ENCODE results near the gene LCMT1. TPM values are rescaled to one million over a fixed set of nuclear protein-coding genes. Genes with fewer than 3 reads are reported as not detected.
"Not testable (repeated sequence)": the region's sequence is repeated elsewhere in the genome, so short reads cannot be mapped to it uniquely, and the experiment has no call there.

The LCMT1 gene
- total RNA-seq, 1 donor from 2014 or later, result 24.8 TPM

DNA sequence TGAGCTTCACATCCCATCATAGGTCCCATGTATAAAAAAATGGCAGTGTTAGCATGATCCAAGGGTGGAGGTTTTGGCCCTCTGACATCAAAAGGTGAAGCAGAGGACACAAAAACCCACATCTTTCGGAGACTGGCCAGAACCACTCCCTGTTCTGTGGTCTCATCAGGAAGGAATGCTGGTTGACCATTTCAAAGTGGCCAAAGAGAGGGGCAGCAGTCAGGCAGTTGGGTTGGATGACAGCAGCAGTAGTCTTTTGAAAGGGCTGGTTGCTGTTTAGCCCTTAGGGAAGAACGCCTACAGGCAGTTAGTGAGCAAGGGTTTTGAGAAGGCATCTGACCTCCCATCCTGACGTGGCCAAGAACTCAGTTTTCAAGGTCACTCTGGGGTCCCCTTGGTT lies 40.5 kb downstream of the LCMT1 start:
- DNase-seq, result no peak

DNA sequence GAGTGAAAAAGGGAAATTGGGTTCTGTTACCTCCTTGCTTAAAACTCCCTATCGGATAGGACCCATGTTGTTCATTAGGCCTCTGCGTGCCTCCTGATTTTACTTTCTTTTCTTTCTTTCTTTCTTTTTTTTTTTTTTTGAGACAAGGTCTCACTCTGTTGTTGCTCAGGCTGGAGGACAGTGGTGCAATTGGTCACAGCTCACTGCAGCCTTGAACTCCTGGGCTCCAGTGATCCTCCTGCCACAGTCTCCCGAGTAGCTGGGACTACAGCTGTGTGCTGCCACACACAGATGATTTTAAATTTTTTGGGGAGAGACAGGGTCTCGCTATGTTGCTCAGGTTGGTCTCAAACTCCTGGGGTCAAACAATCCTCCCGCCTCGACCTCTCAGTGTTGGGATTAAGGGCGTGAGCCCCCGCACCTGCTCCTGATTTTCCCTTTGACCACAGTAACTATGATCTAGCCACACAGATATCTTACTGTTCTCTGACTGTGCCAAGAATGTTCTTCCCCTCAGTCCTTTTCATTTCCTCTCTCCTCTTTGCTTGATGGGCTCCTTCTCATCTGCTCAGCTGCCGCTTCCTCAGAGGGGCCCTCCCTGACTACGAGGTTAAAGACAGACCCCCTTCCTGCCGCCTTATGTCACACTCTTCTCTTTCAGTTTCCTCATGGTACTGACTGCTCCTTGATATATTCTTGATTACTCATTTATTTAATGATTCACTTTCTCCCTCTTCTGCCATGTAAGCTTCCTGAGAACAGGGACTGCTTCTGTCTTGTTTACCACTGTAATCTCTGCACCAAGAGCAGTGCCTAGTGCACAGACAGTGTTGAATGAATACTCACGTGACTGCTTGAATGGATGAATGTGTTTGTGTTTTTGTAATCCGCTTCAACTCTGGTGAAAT lies 44.3 kb downstream of the LCMT1 start:
- peak; percentile 42 for DNase-seq

DNA sequence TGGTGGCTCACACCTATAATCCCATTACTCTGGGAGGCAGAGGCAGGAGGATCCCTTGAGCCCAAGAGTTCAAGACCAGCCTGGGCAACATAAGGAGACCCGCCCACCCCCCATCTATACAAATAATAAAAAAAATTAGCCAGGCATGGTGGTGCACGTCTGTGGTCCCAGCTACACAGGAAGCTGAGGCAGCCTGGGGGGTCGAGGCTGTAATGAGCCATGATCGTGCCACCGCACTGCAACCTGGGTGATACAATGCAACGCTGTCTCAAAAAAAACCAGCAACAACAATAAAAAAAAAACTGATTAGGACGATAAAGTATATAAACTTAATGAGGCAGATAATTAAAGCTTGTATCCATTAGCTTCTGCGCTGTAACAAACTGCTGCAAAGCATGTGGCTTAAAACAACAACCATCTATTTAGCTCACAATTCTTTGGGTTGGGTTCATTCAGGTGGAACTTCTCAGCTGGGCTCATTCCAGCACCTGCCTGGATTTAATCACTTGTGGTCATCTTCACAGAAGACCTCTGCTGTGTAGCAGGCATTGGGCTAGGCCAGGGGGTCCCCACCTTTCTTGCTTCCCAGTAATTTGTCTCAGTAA lies 45.8 kb downstream of the LCMT1 start:
- no peak for DNase-seq

DNA sequence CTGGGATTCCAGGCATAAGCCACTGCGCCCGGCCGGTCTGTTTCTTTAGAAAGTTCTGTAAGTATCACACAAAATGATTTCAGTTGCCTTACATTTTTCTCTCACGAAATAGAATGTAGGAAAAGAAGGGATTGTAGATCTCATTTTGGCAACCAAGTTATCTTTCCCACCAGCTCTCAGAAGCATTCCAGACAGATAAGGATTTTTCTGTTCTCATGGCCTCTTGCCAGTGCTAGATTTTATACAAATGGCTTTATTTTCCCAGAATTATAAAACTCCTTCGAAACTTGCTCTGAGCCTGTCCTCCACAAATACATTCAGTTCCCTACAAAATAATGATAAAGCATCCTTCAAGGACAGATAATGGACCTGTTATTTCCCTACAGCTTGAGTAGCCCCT lies 46.9 kb downstream of the LCMT1 start:
- no peak for DNase-seq

DNA sequence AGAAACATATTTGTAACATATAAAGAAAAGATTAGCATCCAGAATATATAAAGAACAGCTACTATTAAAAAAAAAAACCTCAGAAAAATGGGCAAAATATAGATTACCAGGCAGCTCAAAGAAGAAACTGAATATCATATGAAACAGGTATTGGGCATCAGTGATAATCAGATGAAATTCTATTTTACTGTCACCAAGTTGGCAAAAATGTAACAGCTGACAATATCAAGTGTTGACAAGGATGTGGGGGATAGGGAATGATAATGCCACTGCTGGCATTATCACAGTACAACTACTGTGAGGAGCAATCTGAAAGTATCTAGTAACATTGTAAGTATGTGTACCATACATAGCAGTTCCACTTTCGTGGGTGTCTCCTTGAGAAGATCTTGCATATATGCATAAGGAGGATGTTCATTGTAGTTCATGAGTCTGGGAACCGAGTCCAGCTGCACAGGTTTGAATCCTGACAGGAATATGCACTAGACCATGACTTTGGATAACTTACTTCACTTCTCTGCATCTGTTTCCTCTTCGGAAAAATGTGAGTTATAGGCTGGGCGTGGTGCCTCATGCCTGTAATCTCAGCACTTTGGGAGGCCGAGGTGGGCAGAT lies 50.3 kb downstream of the LCMT1 start:
- no peak for DNase-seq

DNA sequence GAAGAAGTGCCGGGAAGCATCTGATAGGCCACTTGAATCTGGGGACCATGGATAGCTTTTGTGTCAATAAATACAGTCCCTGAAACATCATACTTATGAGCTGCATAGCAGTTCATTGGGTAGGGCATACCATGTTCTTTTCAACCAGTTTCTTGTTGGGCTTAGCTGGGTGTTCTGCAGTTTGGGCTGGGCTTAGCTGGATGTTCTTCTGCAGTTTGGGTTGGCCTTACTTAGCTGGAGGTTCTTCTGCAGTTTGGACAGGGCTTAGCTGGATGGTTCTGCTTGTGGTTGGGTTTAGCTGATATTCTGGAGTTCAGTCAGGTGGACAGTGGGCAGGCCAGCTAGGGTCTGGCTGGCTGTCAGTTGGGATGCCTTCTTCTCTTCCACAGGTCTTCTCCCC lies 52.1 kb downstream of the LCMT1 start:
- no peak for DNase-seq

DNA sequence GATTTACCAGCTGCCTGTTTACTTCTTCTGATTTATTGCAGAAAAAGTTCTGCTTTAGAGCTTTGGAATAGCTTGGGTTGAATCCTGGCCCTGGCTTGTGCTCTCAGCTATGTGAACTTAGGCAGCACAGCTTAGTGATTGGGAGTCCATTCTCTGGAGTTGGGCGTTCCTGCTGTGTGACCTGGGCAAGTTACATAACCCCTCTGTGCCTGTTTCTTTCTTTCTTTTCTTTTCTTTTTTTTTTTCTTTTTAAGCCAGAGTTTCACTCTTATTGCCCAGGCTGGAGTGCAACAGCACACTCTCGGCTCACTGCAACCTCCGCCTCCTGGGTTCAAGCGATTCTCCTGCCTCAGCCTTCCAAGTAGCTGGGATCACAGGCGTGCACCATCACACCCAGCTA lies 53.7 kb downstream of the LCMT1 start:
- DNase-seq, result no peak

DNA sequence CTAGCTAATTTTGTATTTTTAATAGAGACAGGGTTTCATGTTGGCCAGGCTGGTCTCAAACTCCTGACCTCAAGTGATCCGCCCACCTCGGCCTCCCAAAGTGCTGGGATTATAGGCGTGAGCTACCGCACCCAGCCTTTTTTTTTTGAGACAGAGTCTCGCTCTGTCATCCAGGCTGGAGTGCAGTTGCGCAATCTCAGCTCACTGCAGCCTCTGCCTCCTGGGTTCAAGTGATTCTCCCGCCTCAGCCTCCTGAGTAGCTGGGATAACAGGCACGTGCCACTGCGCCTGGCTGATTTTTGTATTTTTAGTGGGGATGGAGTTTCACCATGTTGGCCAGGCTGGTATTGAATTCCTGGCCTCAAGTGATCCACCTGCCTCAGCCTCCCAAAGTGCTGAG lies 56.4 kb downstream of the LCMT1 start:
- DNase-seq, result not testable (repeated sequence)

DNA sequence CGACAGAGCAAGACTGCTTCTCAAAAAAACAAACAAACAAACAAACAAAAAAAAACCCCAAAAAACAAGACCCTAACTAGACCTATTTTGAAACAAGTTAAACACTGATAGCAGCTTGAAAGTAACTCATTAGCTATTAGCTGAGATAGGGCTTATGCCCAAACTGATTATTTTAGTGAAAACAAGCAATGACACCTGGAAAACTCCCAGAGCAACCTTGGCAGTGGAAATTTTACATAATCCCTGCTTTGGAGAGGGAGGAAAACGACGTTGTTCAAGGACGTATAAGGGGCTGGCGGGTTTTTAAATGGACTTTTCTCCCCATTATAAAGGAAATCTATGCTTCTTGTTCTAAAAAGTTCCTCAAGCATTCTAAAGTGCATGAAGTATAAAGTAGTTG lies 59.8 kb downstream of the LCMT1 start:
- no peak for DNase-seq

DNA sequence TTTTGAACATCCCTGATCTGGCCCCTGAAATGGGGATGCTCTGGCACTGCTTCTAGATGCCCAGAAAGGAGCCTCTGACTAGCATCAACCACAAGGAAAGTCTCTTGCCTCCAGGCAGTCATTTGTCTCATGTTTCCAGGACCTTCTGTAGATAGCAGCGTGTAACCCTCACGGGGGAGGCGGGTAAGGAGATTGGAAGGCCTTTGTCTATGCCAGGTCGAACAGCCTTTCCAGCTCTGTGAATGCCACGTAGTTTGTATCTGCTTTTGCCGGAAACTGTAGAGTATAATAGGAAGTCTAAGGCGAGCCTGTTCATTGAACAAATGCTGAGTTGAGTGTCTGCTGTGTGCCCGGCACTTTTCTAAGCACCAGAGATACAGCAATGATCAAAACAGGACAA lies 61.3 kb downstream of the LCMT1 start:
- DNase-seq, result no peak

DNA sequence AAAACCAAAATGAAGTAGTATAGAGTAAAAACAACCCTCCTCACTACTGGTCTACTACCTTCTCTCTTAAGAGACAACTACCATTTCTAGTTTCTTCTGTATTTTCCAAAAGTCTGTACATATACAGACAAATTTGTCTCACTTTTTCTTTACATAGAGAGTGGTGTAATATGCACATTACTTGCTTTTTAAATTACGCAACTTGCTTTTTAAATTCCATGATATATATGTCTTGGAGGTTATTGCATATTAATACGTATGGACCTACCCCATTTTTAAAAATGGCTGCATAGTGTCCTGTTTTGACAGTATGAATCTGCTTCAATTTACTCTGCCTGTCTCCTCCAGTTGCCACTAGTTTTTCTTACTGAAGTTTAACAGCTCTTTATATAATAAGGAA lies 62.7 kb downstream of the LCMT1 start:
- DNase-seq, result no peak

DNA sequence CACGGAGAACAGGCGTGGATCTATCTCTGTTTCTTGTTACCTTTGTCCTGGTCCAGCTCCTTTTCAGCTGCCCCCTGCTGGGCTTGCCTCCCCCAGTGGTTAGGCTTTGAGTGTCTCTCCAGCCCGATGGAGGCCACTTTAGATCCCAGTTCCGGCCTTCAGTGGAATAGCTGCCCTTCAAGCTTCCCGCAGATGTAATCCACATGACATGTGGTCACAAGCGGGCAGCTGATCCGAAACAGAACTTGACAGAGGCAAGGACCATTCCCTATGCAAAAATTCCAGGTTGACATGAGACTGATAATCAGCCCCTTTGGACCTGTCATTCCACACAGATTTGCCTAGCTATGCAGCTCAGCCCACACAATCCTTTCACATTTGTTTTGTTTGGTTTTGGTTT lies 64.6 kb downstream of the LCMT1 start:
- DNase-seq, result peak; percentile 3

DNA sequence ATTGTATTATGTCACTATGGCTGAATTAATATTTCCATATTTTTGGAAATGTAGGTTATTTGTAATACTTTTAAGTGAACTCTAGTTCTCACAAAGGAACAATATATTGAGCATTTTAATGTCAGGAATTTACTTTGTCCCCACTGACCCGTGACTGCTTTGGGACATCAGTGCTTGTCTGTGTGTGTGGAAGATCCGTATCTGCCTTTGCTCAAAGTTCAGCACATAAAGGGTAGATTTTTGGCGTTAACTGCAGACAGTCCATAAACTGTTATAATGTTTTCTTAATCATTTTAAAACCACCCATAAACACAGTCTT lies 65.9 kb downstream of the LCMT1 start:
- no peak for DNase-seq

DNA sequence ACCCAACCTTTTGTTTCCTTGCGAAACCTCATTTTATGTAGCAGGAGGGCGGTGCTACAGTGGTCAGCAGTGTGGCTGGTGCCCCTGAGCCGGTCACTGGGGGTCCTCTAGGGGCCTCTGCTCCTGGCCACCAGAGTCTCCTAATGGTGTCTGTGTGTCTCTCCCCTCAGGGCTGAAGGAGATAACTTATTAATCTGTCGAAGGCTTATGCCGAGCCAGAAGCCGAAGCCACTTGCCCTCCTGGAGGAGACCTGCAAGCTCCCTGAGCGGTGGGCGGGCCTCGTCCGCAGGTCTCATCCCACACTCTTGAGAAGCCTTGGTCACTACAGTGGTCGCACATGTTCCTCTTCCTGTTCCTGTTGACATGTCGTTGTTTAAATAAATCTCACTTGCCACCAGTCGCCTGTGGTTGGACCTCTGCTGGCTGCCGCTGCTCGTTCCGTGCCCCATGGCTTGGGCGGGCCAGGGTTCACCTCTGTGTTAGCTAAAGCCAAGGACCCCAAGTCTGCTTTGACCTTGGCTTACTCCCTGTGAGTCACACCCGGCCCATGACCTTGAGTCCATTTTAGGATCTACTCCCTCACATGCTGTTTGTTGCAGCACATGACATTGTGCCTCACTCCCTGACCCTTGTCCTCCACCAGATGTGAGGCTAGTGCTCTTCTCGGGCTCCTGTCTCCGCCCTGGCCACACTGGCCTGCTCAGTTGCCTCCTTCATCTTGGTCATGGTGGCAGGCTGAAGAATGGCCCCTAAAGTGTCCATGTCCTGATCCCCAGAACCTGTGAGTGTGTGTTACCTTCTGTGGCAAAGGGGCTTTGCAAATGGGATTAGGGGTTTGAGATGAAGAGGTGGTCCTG lies 66.5 kb downstream of the LCMT1 start:
- no peak for DNase-seq

DNA sequence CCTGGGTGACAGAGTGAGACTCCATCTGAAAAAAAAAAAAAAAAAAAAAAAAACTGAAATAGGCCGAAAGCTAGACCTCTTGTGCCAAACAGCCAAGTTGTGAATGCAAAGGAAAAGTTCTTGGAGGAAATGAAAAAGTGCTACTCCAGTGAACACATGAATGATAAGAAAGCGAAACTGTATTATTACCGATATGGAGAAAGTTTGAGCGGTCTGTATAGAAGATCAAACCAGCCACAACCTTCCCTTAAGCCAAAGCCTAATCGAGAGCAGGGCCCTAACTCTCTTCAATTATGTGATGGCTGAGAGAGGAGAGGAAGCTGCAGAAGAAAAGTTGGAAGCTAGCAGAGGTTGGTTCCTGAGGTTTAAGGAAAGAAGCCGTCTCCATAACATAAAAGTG lies 69.7 kb downstream of the LCMT1 start:
- DNase-seq, result not testable (repeated sequence)

DNA sequence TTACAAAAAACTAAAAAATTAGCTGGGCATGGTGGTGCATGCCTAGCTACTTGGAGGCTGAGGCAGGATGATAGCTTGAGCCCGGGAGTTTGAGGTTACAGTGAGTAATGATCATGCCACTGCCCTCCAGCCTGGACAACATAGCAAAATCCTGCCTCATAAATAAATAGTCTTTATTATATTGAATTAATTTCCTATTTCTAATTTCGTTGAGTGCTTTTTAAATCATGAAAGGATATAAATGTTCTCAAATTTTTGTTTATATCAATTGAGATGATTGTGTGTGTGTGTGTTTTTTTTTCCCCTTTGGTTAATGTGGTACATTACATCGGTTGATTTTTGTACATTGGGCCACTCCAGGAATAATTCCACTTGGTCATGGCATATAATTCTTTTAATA lies 73.2 kb downstream of the LCMT1 start:
- no peak for DNase-seq

DNA sequence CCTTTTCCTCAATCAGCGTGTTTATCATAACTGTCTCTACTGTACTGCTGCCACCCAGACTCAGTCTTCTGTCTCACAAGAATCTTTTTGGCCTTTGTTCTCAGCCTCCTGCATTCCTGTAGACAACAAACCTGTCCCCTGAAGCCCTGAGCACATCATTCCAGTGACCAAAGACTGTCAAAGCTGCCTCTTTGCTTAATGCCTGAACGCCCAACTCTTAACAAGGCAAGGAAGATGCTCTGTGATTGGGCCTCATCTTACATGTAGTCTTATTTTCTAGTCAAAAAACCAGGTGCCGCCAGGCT lies 75.9 kb downstream of the LCMT1 start:
- DNase-seq, result no peak

DNA sequence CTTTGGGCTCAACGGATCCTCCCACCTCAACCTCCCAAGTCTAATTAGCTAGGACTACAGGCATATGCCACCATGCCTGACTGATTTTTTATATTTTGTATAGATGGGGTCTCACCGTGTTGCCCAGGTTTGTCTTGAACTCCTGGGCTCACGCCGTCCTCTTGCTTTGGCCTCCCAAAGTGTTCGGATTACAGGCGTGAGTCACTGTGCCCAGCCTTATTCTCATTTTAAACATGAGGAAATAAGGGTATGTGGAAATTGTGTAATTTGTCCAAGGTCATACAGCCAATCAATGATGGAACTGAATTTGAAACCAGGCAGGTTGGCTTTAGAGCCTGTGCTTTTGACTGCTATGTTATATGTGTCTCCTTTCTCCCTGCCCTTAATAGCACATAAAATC lies 77.8 kb downstream of the LCMT1 start:
- no peak for DNase-seq

DNA sequence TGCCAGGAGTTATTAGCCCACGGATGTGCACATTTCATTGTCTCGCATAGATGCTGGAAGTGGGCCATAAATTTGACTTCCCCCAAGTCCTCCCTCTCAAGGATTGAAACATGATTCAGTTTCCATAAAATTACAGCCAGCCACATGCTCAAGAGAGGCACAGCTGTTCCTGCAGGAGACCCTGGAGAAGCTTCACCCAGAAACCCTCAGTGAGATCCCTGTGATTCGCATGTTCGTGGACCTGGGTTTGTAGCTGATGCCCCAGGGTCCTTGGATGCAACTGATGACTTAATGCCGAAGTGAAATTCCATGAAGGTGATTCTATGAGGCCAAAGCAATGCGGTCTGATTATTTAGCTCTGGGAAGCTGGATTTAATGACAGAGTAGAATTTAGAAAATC lies 80.6 kb downstream of the LCMT1 start:
- no peak for DNase-seq

DNA sequence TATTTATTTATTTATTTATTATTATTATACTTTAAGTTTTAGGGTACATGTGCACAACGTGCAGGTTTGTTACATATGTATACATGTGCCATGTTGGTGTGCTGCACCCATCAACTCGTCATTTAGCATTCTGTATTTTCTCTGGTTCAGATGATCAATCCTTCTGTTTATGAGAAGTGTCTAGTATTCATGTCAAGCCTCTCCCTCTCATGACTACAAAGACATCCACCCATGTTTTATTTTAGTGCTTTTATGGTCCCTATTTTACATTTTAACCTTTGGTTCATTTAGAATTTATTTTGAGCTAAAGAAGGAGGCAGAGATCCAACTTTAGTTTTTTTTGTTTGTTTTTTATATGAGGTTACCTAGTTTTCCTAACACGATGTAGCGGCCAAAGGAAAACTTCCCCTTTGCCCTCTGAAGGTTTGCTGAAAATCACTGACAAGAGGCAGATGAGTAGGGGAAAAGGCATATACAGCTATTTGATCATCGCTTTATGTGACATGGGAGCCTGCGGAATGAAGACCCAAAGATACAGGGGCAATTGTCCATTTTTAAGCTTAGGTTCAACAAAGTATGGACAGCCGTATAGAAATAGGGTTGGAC lies 82.8 kb downstream of the LCMT1 start:
- DNase-seq, result no peak

DNA sequence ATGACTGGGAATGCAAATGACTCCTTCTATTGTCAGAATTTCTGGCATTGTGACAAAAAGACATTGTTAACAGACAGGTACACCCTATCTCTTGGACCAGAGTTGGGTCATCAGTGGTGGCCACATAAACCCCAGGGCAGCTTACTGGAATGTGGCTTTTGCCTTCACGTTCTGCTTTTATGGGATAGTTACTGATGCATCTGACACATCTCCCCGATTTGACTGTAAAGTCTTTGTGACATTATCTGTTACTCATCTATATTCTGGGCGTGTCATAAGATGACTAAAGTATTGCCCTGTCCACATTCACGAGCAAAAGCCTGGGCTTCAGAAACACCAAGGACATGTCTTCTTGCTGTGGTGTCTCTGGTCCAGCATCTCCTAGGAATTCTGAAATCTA lies 86.5 kb downstream of the LCMT1 start:
- DNase-seq, result no peak

DNA sequence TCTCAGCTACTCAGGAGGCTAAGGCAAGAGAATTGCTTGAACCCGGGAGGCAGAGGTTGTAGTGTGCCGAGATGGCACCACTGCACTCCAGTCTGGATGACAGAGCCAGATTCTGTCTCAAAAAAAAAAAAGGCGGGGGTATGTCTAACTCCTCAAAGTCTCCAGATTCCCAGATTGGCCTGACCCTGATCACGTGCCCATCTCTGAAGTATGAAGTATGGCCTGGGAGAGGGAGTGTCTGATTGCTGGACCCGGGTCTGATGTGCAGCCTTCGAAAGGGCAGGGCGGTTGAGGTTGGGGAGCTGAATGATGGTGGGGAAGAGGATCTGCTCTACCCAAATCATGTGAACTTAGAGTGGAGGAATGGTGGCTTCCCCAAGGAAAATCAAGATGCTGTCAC lies 87.9 kb downstream of the LCMT1 start:
- DNase-seq, result no peak

DNA sequence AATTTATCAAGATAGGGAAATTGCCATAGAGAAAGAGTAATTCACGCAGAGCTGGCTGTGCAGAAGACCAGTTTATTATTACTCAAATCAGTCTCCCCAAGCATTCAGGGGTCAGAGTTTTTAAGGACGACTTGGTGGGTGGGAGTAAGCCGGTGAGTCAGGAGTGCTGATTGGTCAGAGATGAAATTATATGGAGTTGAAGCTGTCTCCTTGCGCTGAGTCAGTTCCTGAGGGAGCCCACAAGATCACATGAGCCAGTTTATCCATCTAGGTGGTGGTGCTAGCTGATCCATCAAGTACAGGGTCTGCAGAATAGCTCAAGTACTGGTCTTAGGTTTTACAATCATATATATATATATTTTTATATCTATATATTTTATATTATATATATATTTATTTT lies 99.2 kb downstream of the LCMT1 start:
- peak; percentile 26 for DNase-seq

Measured in dermis blood vessel endothelial cell (primary cell).